ENCODE results near the gene ALDH8A1.

Gene ALDH8A1, protein sequence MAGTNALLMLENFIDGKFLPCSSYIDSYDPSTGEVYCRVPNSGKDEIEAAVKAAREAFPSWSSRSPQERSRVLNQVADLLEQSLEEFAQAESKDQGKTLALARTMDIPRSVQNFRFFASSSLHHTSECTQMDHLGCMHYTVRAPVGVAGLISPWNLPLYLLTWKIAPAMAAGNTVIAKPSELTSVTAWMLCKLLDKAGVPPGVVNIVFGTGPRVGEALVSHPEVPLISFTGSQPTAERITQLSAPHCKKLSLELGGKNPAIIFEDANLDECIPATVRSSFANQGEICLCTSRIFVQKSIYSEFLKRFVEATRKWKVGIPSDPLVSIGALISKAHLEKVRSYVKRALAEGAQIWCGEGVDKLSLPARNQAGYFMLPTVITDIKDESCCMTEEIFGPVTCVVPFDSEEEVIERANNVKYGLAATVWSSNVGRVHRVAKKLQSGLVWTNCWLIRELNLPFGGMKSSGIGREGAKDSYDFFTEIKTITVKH

DNA sequence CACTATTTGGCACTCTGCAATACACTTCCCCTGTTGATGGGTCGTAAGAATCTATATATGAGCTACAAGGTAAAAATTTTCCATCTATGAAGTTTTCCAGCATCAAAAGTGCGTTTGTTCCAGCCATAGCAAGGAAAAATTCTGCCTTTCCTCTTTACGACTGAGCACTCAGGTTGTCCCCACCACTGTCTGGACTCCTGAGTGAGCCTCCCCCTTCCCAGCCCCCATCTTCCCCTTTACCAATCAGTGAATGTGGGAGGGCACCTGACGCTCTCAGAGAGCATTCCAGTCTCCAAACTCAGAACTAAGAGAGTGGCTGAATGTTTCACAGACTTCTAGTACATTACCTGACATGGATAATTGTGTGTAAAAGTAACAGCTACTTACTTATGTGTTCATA, at the start of gene ALDH8A1:
ALDH8A1 (minus strand) TSS at position 175 of the 400 bp plus-strand sequence; CDS start at position 127, 48 bp downstream.
- DNase-seq: no peak

DNA sequence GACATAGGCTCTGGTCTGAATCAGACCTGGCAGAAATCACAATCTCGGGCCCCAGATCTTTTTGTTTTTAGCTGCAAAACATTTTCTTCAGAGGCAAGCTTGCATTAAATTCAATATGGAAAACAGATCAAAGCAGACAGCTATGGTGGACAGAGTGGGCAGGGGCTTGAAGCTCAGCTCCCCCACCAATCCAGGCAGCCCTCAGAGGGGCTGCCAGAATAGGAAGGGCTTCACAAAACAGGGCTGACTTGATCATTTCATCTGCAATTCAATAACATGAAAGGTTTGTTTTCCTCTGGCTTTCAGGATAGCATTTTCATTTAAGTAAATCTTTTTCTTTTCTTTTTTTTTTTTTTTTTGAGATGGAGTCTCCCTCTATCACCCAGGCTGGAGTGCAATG, 49.2 kb upstream of the ALDH8A1 start:
- DNase-seq: no peak

DNA sequence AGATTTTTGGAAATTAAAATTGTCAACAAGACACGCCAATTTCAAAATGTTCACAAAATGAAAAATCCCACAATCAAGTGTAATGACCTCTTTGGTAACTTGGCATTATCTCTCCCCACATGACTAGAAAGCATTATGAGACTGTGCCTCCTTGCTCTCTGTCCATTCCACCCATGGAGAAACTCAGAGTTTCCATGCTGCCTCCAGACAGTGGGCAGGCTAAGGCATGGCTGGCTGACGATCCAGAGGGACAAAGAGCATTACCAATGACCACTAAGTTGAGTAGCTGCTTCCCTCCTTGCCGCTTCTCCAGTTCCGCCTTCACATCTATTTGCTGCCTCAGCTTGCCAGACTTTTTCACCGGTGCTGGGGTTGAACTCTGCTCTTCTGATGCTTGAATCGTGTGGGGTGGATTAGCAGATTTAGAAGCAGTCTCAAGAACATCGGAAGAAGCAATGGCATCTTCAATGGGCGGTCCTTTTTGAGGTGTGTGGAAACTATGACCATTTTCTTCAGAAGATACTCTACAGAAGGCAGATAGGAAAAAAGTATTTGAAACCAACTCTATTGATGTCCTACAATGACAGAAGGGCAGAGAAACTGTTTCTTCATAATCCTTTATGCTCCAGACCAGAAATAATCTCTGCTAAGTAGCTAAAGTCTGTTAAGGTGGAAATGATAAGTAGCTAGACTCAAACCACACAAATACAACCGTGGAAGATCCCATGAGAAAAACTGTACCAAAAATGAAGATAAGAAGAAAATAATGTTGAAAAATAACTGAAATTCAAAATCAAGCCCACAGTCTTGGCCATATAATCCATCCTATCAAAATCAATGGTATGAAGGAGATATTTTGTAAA, 47.5 kb upstream of the ALDH8A1 start:
- DNase-seq: no peak

DNA sequence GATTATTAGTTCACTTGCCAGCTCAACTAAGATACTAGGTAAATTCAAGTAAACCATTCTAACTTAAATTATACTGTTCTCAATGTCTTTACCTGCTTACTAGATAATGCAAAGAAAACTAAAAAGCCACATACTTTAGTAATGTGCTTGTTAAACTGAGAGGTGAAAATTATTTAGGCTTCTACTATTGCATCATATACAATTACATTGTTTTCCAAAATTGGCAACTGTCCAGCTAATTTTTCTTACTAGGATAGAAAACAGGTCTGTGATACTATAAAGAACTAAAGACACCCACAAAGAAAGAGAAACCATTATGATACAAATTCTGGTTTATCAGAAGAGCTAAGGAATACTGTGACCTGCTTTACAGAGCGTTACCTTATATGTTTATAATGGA, 45.6 kb upstream of the ALDH8A1 start:
- peak in 1 of 2 experiments; percentile 44 for DNase-seq

DNA sequence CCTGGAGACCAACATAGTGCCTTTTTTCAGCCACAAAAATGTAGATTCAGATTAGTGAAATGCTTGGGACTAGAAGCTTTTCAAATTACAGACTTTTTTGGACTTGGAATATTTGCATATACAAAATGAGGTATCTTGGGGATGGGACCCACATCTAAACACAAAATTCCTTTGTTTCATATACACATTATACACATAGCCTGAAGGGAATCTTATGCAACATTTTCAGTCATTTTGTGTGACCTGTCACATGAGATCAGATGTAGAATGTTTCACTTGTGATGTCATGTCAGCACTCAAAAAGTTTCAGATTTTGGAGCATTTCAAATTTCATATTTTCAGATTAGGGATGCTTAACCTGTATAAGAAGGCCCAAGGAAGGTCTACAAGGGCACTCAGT, 44.5 kb upstream of the ALDH8A1 start:
- DNase-seq: no peak

DNA sequence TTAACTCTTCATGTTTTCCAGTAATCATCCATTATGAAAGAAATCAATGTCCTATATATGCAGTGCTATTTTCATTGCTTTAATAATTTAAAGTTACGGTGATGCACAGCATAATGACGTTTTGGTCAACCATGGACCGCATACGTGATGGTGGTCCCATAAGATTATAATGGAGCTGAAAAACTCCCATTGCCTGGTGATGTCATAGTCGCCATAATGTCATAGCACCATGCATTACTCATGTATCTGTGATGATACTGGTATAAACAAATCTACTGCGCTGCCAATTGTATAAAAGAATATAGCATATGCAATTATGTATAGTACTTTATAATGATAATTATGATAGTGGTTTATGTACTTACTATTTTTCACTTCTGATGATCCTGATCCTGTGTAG, 42.3 kb upstream of the ALDH8A1 start:
- DNase-seq: no peak

DNA sequence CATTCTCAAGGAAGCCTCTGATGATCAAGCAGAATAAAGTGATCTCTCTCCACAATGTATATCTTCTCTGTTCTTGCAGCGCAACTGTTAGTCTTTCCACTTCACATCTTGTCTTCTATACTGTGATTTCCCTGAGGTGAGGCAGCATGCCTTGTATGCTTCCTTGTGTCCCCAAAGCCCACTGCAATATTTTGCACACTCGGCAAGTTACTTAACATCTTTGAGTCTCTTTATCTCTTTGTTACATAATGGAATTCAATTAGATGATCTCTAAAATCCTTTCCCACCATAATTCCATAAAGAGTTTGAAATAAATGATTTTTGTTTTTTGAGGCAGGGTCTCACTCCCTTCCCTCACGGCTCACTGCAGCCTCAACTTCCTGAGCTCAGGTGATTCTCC, 40.4 kb upstream of the ALDH8A1 start:
- no peak for DNase-seq

DNA sequence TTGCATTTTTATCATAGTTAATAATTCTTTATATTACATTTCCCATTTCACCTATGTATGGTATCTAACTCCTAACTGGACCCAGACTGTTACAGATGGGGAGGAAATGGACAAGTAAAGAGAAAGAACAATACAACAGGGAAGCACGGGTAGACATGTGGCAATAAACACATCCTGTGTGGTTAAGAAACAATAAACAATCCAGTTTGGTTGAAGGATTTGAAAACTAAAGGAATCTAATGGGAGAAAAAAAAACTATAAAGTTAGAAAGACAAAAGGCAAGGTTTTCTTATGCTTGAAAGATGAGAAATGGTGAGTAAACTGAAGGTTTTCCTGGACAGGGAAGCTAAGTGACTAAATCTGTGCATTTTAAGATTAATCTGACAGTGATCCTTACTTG, 34.9 kb upstream of the ALDH8A1 start:
- no peak for DNase-seq

DNA sequence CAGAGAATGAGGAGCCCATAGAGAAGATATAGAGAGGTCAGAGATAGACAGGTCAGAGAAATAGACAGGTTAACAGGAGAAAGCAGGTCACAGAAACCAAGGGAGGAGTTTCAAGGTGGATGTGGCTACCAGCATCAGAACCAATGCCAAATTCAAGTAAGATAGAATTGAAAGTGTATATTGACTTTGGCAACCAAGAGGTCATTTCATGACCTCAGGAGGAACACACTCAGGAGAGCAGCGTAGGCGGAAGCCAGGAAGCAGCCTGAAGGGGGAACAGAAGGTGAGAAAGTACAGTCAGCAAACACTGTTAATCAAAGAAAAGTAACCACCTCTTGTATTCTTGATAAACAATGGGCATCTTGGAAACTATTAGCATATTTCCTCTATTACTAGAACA, 33.9 kb upstream of the ALDH8A1 start:
- DNase-seq: no peak

DNA sequence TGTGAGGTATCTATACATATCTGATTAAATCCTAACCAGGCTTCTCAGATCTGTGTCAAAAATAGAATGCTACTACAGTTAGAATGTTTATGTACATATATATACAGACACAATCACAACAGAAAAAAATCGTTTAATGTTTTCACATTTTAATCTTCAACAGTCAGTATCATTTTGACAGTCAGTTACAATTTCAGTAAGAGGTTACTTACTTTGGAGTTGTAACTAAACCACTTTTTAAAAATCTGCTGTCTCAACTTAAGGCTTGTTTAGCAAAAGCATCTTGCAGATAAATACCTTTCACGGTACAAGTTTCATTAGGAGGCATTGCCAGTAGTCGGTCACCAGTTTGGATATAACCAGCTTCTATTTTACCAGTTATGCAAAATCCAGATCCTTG, 32.3 kb upstream of the ALDH8A1 start:
- no peak for DNase-seq

DNA sequence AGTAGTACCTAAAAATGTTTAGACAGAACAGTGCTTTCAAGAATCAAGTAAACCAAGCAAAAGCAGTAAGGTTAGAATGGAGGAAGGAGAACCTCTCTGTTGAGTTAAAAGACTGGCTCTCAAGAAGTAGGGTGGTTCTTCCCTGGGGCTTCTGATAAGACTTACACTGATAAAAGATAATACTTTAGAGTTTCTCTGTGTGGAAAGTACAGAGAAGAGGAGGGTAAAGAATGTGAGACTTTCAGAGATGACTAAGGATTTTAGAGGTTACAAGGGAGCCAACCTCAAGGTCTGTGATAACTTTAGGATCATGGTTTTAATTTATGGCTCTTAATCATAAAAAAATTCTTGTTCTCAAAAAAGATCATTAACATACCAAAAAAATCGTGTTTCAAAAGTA, 30.9 kb upstream of the ALDH8A1 start:
- no peak for DNase-seq

DNA sequence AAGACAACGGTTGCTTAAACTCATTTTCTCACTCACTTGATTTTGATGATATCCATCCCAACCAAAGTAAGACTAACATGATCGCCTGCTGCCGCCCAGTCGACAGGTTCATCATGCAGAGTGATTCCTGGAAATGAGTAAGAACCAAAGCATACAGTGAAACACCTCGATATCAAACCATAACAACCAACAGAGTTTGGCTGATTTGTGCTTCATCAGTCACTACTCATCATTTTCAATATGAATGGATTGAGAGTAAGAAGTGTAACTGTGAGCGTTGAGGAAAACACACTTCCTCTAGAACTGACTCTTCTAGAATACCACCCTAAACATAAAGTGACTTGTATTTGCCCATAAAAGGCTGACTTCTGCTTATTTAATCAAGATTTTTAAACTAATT, 29.2 kb upstream of the ALDH8A1 start:
- no peak for DNase-seq

DNA sequence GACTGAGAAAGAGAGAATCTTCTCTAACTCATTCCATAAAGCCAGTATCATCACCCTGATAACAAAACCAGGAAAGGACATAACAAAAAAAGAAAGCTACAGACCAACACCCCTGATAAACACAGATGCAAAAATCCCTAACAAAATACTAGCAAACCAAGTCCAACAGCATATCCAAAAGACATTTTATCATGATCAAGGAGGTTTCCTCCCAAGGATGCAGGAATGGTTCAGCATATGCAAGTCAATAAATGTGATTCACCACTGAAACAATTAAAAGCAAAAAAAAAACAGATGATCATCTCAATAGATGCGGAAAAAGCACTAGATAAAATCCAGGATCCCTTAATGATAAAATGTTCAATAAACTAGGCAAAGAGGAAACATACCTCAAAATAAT, 24.5 kb upstream of the ALDH8A1 start:
- no peak for DNase-seq

DNA sequence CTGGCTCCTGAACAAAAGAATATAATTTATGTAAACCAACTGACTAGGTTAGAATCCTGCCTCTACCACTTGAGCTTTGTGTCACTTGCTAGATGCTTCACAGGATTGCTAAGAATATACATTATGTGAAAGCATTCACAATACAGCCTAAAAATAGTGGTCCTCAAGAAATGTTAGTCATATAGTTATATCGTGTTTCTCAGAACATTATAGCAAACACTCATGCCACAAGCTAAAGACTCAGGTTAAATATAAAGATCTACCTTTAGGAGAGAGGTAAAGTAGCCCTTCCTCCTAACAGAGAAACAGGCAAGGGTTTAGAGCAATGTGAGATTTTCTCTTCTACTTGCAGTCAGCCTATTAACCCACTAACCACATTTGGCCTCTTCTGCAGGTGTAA, 17.8 kb upstream of the ALDH8A1 start:
- DNase-seq: no peak

DNA sequence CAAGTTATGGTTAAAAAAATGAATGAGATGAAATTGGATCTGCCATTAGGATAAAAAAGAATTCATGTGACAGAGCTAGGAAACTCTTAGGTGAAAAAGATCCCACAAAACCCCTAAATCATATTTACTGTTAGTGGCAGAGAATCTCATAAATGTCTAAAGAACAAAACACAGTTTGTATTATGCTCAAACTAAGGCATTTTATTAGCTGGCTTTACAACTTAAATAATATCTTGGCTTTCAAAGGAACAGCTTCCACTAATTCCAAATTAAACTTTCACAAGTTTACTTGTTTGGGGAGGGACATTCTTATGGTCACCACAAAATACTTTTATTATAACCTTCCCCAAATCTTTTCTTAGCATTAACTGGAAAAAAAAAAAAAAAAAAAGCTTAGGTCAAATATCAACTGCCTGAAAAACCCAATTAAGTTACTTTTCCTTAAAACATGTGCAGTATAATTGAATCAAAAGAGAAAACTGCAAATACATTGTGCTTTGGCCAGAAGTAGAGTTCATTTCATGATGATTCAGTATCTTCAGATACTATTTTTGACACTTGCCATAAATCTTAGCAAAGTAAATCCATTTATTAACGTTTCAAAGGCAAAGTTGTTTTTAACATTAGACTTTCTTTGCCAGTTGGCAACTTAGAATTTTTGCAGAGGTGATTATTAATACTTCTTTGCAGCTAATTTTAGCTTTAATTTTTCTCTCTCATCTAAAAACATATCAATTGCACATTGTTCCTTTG, 14.7 kb upstream of the ALDH8A1 start:
- DNase-seq: no peak

DNA sequence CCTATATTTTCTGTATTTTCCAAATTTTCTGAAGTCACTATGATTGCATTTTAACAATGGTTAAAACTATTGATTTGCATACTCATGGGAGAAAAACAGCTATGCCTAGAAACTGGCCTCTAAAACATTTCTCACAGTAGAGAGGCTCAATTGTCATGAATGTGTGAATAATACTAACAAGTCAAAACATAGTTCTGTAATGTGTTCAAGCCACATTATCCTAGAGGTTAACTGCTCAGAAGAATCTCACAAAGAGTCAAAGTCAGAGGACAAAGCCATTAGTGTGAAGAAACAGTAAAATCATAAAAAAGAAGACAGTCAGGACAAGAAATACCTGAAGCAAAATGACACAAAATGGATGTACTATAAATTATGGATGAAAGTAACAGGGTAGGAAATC, 12.5 kb upstream of the ALDH8A1 start:
- no peak for DNase-seq

DNA sequence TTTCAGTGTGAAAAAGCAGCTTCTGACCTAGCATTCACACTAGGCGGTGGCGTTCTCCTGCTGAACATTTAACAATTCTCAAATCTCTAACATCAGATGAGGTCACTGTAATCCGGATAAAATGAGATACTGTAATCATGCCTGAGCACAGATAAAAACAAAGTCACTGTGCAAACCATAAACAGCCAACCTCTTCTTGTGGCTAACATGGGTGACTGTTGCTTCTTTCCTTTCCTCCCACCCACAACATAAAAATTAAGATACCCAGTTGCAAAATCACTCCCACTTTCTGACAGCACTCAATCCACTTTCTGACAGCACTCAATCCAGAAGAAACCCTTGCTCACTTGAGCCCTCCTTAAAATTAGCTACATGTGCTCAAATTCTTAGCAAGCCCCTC, 11.5 kb upstream of the ALDH8A1 start:
- DNase-seq: no peak

DNA sequence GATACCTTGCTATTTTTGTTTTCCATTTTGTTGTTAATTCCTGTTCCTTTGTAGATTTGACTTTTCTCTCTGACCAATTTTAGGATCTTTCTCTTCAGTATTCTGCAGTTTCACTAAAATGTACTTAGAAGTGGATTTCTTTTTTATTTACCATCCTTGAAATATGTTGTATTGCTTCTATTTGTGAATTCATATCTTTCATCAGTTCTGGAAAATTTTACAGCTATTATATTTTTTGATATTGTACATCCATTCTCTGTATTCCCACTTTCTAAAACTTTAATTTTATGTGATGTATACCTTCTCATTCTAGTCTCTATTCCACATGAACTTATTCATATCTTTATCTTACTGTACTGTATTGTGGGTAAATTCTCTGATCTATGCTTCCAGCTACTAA, 9.7 kb upstream of the ALDH8A1 start:
- DNase-seq: no peak

DNA sequence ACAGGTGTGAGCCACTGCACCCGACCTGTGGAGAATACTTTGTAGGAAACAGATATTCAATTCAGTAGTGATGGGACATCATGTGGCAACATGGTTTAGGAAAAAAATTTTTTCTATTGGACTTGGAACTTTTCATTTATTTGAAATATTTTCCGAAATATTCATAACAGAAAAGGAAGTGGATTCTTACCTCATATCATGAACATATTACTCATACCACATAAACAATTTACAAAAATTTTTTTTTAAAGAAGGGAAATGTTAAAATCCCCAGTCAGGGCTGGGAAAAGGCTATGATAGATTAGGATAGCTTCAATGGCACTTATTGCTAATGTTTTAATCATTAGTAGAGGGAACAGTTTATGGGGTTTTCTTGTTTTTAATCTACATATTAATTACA, 6.8 kb upstream of the ALDH8A1 start:
- DNase-seq: no peak

DNA sequence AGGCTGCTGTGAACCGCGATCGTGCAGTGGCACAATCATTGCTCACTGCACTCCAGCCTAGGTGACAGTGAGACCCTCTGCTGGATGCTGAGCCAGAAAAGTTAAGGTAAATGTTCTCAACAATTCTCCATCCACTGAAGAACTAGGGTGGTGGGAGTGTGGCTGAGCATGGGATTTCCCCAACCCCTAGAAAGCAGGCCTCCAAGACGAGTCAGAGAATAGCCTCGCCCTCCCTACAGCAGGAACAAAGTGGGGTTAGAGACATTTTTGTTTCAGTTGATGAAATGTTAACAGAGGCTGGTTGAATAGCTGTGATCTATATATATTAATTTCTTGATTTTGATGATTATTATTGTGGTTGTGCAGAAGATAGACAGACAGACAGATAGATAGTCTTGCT, 6.1 kb upstream of the ALDH8A1 start:
- no peak for DNase-seq

DNA sequence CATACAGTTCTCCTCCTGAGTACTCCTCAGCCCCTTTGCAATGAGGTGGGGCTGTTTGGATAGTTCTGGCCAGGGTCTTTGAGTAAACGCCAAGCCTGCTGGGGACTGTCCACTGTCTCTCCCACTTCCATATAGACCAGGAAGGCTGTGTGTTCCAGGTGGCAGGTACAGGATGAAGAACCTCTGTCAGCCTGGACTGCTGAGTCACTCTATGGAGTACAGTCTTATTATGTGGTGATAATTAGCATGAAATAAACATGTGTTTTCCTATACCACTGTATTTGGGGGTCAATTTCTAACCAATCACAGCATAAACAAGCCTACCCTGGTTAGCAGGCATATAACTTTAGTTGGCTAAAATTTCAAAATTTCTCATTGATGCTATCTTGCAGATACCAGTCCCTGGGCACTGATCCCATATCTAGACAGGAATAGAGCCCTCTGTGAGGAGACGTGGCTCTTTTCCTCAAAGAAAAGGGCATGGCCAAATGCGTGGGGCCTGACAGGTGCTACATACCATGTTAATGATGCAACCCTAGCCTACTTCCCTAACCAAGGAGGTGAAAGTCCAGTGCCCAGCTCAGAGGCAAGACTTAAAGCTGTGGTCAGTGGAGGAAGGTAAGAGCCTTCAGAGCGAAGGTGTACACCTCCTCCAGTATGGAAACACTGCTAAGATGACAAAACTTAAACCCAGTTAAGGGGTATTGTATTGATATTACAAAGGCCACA, 4.5 kb upstream of the ALDH8A1 start:
- no peak for DNase-seq

DNA sequence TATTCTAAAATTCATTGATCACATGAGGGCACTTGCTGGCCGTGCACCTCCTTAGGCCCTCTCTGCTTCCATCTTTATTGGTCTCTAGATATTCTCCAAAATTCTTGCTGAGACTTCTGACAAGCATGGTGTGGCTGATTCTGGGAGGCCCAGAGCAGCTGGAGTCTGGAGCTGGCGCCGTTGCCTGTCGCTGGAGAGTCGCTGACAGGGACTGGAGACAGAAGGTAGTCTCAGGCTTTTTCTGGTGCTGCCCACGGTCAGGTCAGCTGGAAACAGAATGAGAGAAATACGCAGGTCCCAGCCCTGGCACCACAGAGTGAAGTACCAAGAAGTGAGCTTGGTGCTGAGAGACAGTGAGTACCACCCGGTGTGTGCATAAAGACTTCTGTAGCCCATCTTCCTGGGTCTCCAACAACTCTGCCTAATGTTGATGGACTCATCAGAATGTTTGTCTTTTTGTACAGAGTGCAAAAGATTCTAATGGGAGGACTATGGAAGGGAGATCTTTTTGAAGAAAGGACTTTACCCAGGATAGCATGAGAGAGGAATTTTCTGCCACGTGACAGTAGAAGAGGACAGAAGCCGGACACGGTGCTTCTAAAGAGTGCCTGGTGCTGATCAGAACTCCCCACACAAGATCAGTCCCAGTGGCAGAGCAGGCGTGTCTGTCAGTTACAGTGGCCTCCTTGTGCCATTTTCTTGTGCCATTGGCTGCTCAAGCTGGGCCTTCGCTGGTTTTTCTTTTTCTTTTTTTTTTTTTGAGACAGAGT, 1.8 kb upstream of the ALDH8A1 start:
- no peak for DNase-seq

All from NCI-H1930 (cell line).